HS-27A (cell line): ENCODE measurements around the gene ELOVL2.
"Not testable (repeated sequence)": the region's sequence is repeated elsewhere in the genome, so short reads cannot be mapped to it uniquely, and the experiment has no call there.

Source experiments
- DNase-seq: peaks from one replicate; pipeline ENCODE4 v3.0.0-alpha.2; 2012; ENCODE audit warnings: low read depth, missing footprints

Gene ELOVL2

GRCh38 chr6:11021003-11021402 lies 23.1 kb downstream of the ELOVL2 start:
- DNase-seq, result no peak

GRCh38 chr6:11018225-11018624 lies 25.9 kb downstream of the ELOVL2 start:
- DNase-seq, result no peak

- no peak for DNase-seq
These were observed 27.0 kb downstream of the ELOVL2 start for GRCh38 chr6:11017090-11017489.

- no peak for DNase-seq
These were observed 27.7 kb downstream of the ELOVL2 start for GRCh38 chr6:11016452-11016851.

- DNase-seq, result no peak
These were observed 29.0 kb downstream of the ELOVL2 start for GRCh38 chr6:11015102-11015501.

- no peak for DNase-seq
These were observed 30.4 kb downstream of the ELOVL2 start for GRCh38 chr6:11013721-11014070.

- DNase-seq, result no peak
These were observed 31.0 kb downstream of the ELOVL2 start for GRCh38 chr6:11012976-11013720.

- DNase-seq, result no peak
These were observed 31.8 kb downstream of the ELOVL2 start for GRCh38 chr6:11012295-11012754.

GRCh38 chr6:11011787-11012234 lies 32.3 kb downstream of the ELOVL2 start:
- DNase-seq, result peak; percentile 86

- peak; percentile 91 for DNase-seq
These were observed 34.8 kb downstream of the ELOVL2 start for GRCh38 chr6:11009353-11009752.

GRCh38 chr6:11008821-11009220 lies 35.3 kb downstream of the ELOVL2 start:
- DNase-seq, result no peak

- DNase-seq, result peak; percentile 61
These were observed 36.1 kb downstream of the ELOVL2 start for GRCh38 chr6:11007715-11008608.

- no peak for DNase-seq
These were observed 38.0 kb downstream of the ELOVL2 start for GRCh38 chr6:11006061-11006460.

GRCh38 chr6:11003297-11003696 lies 40.8 kb downstream of the ELOVL2 start:
- DNase-seq, result not testable (repeated sequence)

GRCh38 chr6:11002176-11002575 lies 41.9 kb downstream of the ELOVL2 start:
- no peak for DNase-seq

- no peak for DNase-seq
These were observed 44.1 kb downstream of the ELOVL2 start for GRCh38 chr6:10999994-11000393.

GRCh38 chr6:10995114-10995707 lies 48.9 kb downstream of the ELOVL2 start:
- no peak for DNase-seq

- DNase-seq, result no peak
These were observed 50.2 kb downstream of the ELOVL2 start for GRCh38 chr6:10993896-10994295.

GRCh38 chr6:10991115-10991514 lies 53.0 kb downstream of the ELOVL2 start:
- no peak for DNase-seq

- no peak for DNase-seq
These were observed 54.5 kb downstream of the ELOVL2 start for GRCh38 chr6:10989587-10989986.

- not testable (repeated sequence) for DNase-seq
These were observed 59.1 kb downstream of the ELOVL2 start for GRCh38 chr6:10984959-10985358.

GRCh38 chr6:10981409-10981808 lies 62.7 kb downstream of the ELOVL2 start:
- no peak for DNase-seq

GRCh38 chr6:10979603-10980002 lies 64.5 kb downstream of the ELOVL2 start:
- no peak for DNase-seq
